Measurements from ENCODE around the gene PIP. TPM values are rescaled to one million over a fixed set of nuclear protein-coding genes. Genes with fewer than 3 reads are reported as not detected.
"Not testable (repeated sequence)": the region's sequence is repeated elsewhere in the genome, so short reads cannot be mapped to it uniquely, and the experiment has no call there.

Gene PIP
- total RNA-seq, 1 experiment from 2014 or later, result not detected

DNA sequence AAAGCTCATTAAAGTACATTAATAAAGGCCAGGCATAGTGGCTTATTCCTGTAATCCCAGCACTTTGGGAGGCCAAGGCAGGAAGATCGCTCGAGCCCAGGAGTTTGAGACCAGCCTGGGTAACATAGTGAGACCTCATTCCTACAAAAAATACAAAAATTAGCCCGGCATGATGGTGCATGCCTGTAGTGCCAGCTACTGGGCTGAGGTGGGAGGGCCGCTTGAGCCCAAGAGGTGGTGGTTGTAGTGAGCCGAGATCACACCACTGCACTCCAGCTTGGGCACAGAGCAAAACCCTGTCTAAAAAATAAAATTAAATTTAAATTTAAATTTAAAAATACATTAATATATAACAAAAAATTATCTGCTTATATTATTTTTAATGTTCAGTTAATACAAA, 44.3 kb downstream of the PIP start:
- no TSS peak for BruUV-seq (replicated peaks)
- intact Hi-C loops (cut with micrococcal nuclease; ENCODE audit: unreplicated experiment) (no loop called here), in situ Hi-C loops (cut with HindIII; ENCODE audit: low pct_unique_long_range_greater_than_20kb, low sequenced_read_pairs) (no loop called here)
- Histone ChIP-seq H3K4me1 (ENCODE audit: control insufficient read depth, insufficient read depth, low read length) (no peaks in the 10 kb centered on the region), H3K4me3 (ENCODE audit: low read depth in 2 of 2, low read length in 2 of 2) (no peak overlapping the region), H3K27me3 (ENCODE audit: control insufficient read depth, insufficient read depth, low read length) (no peaks in the 10 kb centered on the region), H3K9me3 (ENCODE audit: control insufficient read depth, insufficient read depth, low read depth, low read length) (peaks cover 3% of the 10 kb centered on the region; the same call in 1 of the 2 replicates), H3K36me3 (ENCODE audit: control insufficient read depth, insufficient read depth, low read length) (no peaks in the 10 kb centered on the region), H3K27ac (ENCODE audit: low read length) (no peak overlapping the region)
- CTCF ChIA-PET, result no interaction called here
- DNase-seq (ENCODE audit: low read depth, low spot score) (no peak), ATAC-seq (no peak)
- TF ChIP-seq SIN3A (IDR thresholded peaks at IDR 0.05; ENCODE audit: borderline replicate concordance, insufficient read depth, low read depth, low read length), result no peak
- no peak for TF ChIP-seq POLR2AphosphoS5 (IDR thresholded peaks at IDR 0.05; ENCODE audit: low read depth, low read length)
- no peak for TF ChIP-seq TCF7L2 (IDR thresholded peaks at IDR 0.05; ENCODE audit: low read depth, low read length)
- TF ChIP-seq, protein P1, sequence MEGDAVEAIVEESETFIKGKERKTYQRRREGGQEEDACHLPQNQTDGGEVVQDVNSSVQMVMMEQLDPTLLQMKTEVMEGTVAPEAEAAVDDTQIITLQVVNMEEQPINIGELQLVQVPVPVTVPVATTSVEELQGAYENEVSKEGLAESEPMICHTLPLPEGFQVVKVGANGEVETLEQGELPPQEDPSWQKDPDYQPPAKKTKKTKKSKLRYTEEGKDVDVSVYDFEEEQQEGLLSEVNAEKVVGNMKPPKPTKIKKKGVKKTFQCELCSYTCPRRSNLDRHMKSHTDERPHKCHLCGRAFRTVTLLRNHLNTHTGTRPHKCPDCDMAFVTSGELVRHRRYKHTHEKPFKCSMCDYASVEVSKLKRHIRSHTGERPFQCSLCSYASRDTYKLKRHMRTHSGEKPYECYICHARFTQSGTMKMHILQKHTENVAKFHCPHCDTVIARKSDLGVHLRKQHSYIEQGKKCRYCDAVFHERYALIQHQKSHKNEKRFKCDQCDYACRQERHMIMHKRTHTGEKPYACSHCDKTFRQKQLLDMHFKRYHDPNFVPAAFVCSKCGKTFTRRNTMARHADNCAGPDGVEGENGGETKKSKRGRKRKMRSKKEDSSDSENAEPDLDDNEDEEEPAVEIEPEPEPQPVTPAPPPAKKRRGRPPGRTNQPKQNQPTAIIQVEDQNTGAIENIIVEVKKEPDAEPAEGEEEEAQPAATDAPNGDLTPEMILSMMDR (IDR thresholded peaks at IDR 0.05), result no peak
- no peak for TF ChIP-seq REST (IDR thresholded peaks at IDR 0.05; ENCODE audit: insufficient read depth in 1 of 2, low read depth in 2 of 2, low read length in 1 of 2)
- POLR2A ChIA-PET, result no interaction called here

DNA sequence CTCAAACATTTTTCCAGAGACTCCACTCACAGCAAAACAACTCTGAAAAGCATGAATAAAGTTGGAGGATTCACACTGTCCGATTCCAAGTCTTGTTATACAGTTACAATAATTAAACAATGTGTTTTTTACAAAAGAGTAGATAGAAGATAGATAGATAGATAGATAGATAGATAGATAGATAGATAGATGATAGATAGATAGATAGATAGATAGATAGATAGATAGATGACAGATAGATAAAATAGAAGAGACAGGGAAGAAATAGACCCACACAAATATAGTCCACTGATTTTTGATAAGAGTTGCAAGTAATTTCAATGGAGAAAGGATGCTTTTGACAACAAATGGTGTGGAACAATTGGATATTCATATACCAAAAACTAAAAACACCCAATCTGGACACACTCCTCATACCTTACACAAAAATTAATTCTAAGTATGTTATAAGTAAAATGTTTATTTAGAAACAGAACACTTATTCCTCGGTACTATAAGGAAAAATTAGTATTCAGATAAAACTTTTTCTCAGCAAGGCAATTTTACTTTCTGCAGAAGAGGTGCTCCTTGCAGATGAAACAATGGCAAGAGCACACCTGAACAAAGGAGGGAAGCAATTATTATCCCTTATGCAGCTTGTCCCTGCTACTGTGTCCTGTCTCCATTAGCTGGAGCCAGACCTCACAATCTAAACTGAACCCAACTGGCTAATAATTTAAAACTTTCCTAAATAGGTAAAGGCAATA, 45.7 kb downstream of the PIP start:
- TF ChIP-seq REST (IDR thresholded peaks at IDR 0.05; ENCODE audit: insufficient read depth in 1 of 2, low read depth in 2 of 2, low read length in 1 of 2) (no peak), POLR2AphosphoS5 (IDR thresholded peaks at IDR 0.05; ENCODE audit: low read depth, low read length) (no peak), SIN3A (IDR thresholded peaks at IDR 0.05; ENCODE audit: borderline replicate concordance, insufficient read depth, low read depth, low read length) (no peak), TCF7L2 (IDR thresholded peaks at IDR 0.05; ENCODE audit: low read depth, low read length) (no peak)
- TF ChIP-seq, protein P1 (IDR thresholded peaks at IDR 0.05), result no peak
- no peaks in the 10 kb centered on the region for H3K36me3 ChIP-seq (ENCODE audit: control insufficient read depth, insufficient read depth, low read length)
- intact Hi-C loops (cut with micrococcal nuclease; ENCODE audit: unreplicated experiment) (no loop called here), in situ Hi-C loops (cut with HindIII; ENCODE audit: low pct_unique_long_range_greater_than_20kb, low sequenced_read_pairs) (no loop called here)
- H3K27ac ChIP-seq (ENCODE audit: low read length), result no peak overlapping the region
- H3K4me1 ChIP-seq (ENCODE audit: control insufficient read depth, insufficient read depth, low read length), result no peaks in the 10 kb centered on the region
- ChIA-PET POLR2A (no interaction called here), CTCF (no interaction called here)
- no peak overlapping the region for H3K4me3 ChIP-seq (ENCODE audit: low read depth in 2 of 2, low read length in 2 of 2)
- H3K9me3 ChIP-seq (ENCODE audit: control insufficient read depth, insufficient read depth, low read depth, low read length), result peaks cover 3% of the 10 kb centered on the region; the same call in 1 of the 2 replicates
- DNase-seq (ENCODE audit: low read depth, low spot score) (no peak), ATAC-seq (no peak)
- BruUV-seq (replicated peaks), result no TSS peak
- H3K27me3 ChIP-seq (ENCODE audit: control insufficient read depth, insufficient read depth, low read length), result no peaks in the 10 kb centered on the region

GRCh38 chr7:143180771-143181170, 48.9 kb downstream of the PIP start:
- in situ Hi-C loops (cut with HindIII; ENCODE audit: low pct_unique_long_range_greater_than_20kb, low sequenced_read_pairs); H3K27ac ChIP-seq (ENCODE audit: low read length); BruUV-seq (replicated peaks); CTCF ChIA-PET; DNase-seq (ENCODE audit: low read depth, low spot score); POLR2A ChIA-PET; H3K4me1 ChIP-seq (ENCODE audit: control insufficient read depth, insufficient read depth, low read length); H3K27me3 ChIP-seq (ENCODE audit: control insufficient read depth, insufficient read depth, low read length); intact Hi-C loops (cut with micrococcal nuclease; ENCODE audit: unreplicated experiment); ATAC-seq; H3K9me3 ChIP-seq (ENCODE audit: control insufficient read depth, insufficient read depth, low read depth, low read length); H3K36me3 ChIP-seq (ENCODE audit: control insufficient read depth, insufficient read depth, low read length); H3K4me3 ChIP-seq (ENCODE audit: low read depth in 2 of 2, low read length in 2 of 2): not testable (repeated sequence)
